NCI-H1694 (cell line): ENCODE measurements around the gene ABCC1.
"Not testable (repeated sequence)": the region's sequence is repeated elsewhere in the genome, so short reads cannot be mapped to it uniquely, and the experiment has no call there.

ENCODE experiments used
- DNase-seq: peaks from one replicate; lab custom pipeline; 2025; lab: John Stamatoyannopoulos, UW

The ABCC1 gene

DNA sequence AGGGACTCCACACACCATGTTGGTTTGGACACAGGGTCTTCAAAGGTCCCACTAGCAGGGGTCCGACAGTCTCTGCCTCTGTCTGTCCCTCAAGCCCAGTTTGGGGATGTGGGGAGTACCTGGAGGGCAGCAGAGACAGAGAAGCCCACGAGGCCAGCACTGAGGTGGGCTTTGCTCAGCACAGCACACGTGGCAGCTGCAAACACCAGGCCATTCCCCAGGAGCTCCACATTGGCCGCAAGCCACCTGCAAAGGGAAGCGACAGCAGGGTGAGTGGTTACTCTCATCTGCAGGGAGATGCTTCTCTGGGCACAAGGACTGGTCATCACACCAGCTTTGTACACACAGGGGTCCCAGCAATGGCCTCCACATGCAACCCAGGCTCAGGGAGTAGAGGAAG is 211.9 kb downstream of the ABCC1 start:
- DNase-seq = no peak

GRCh38 chr16:16161840-16162239 is 212.4 kb downstream of the ABCC1 start:
- DNase-seq = not testable (repeated sequence)

DNA sequence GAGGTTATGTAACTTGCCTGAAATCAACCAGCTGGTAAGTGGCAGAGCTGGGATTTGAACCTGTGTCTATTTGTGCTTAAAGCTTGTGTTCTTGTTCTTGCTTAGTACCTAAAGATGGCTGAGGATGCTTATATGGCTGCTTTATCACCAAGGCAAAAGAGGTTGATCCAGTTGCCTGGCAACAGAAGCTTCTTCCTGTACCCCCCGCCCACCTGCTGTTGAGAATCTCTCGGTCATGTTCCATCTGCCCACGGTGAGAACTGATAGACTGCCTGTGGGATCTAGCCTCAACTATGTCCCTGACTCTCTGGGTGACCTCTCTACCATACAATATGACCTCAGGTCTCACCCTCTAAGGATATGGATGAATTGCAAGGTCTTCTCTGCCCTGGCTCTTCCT is 213.2 kb downstream of the ABCC1 start:
- DNase-seq = no peak

DNA sequence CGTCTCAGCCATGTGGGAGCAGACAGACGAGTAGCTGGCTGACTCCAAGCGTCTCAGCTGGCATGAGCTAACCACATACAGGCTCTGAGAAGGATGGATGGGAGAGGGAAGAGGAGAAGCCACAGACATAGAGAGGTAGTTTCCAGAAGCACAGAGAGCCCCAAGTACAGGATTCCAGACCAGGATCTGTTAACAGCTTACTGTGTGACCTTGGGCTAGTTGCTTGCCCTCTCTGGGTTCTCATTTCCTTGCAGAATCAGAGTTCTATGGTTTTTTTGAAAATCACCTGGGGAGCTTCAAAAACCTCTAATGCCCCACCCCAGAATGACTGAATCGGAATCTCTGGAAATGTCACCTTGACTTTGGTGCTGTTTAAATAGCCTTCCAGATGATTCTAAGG is 213.7 kb downstream of the ABCC1 start:
- DNase-seq = no peak

- DNase-seq = no peak
Measured at GRCh38 chr16:16163571-16163970, 214.2 kb downstream of the ABCC1 start.

DNA sequence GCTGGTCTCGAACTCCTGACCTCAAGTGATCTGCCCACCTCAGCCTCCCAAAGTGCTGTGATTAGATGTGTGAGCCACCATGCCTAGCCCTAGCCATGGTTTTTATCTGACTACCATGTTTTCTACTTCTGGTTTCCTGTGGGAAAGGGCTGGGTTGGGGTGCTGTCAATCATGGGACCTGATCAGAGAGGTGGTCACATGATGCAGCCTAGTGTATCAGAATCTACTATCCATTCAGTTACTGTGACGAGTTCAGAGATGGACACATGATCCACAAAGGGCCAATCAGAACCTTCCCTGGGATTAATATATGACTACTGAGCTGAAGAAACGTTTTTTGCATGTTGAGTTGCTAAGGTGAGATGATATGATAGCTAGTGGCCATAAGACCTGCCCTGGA is 214.8 kb downstream of the ABCC1 start:
- DNase-seq = no peak

- DNase-seq = no peak
Measured at GRCh38 chr16:16166085-16166484, 216.7 kb downstream of the ABCC1 start.

- DNase-seq = no peak
Measured at GRCh38 chr16:16166949-16167348, 217.5 kb downstream of the ABCC1 start.

DNA sequence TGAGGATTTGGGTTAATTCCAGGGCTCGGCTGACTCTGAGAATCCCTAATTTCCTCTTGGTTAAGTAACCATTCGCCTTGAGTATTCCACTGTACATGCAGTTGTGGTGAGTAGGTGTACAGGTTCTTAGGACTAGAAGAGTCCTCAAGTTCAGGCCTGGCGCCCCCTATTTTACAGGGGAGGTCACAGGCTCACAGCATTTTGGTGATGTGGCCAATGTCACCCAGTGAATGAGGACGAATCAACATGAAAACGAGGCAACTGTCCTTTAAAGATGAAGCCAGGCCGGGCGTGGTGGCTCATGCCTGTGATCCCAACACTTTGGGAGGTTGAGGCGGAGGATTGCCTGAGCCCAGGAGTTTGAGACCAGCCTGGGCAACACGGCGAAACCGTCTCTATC is 218.5 kb downstream of the ABCC1 start:
- no peak for DNase-seq

DNA sequence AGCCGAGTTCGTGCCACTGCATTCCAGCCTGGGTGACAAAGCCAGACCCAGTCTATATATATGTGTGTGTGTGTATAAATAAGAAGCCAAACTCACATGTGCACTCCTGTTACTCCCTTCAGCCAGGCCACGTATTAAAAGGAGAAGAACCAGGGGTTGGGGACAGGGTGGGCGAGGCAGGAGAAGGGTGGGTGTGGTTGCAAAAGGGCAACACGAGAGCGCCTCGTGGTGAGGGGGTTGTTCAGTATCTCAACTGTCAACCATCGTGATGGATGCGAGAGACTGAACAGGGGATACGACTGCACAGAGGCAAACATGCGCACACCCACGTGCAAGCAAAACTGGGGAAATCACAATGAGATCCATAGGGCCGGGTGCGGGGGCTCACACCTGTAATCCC is 219.0 kb downstream of the ABCC1 start:
- DNase-seq = no peak

- no peak for DNase-seq
Measured at GRCh38 chr16:16169615-16170014, 220.2 kb downstream of the ABCC1 start.

GRCh38 chr16:16171332-16171919 is 222.0 kb downstream of the ABCC1 start:
- no peak for DNase-seq

GRCh38 chr16:16172991-16173390 is 223.6 kb downstream of the ABCC1 start:
- no peak for DNase-seq

DNA sequence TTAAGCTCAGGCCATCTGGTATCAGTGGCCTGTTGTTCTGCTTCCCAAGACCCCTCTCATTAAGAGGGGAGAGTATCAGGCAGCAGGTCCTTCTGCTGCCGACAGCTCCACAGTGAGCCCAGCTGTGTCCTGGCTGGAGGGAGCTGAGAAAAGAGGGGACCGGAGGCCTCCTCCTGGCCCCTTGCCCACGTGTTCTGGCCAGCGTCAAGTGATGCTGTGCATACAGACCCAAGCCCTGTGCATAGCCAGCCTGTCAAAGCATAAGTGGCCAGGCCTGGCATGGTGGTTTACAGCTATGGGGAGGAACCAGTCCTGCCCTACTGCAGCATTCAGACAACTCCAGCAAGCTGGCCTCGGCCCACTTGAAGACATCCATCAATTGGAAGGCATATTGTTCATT is 225.9 kb downstream of the ABCC1 start:
- no peak for DNase-seq

- DNase-seq = no peak
Measured at GRCh38 chr16:16176328-16176727, 226.9 kb downstream of the ABCC1 start.

DNA sequence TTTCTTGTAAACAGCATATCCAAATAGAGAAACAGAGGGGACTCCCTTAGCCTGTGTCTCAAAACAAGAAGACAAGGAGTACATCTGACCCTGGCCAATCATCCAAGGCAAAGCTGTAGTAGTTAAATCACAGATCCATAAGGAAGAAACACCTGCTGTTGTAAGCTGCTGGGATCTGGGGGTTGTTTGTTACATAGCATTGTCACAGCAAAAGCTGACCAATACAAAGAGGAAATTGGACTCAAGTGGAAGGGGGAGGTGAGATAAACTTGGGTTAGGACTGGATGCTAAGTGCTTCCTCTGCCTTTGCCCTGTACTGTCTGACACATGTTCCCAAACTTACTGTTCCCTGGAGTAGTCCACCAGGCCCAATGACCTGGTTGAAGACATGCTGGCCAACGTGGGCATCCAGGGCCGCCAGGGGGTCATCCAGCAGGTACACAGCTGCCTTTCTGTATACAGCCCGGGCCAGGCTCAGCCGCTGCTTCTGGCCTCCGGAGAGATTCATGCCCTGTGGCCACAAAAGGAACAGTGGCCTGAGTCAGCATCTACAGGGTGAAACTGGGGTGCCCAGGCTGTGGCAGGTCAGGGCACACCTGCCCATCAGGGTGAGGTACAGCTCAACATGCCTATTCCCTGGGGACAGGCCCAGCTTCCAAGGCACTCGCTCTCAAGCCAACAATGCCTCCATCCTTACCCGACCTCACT is 229.2 kb downstream of the ABCC1 start:
- DNase-seq = no peak

DNA sequence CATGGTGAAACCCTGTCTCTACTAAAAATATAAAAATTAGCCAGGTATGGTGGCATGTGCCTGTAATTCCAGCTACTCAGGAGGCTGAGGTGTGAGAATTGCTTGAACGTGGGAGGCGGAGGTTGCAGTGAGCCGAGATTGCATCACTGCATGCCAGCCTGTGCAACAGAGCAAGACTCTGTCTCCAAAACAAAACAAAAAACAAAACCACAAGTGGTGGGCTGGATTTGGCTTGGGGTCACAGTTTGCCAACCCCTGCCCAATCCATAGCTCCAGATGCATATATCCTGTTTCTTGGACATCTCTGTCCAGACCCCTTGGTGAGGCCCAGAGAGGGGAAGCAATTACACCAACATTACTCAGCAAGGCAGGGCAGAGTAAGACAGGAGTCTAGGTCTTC is 232.3 kb downstream of the ABCC1 start:
- not testable (repeated sequence) for DNase-seq

GRCh38 chr16:16182918-16183317 is 233.5 kb downstream of the ABCC1 start:
- no peak for DNase-seq

DNA sequence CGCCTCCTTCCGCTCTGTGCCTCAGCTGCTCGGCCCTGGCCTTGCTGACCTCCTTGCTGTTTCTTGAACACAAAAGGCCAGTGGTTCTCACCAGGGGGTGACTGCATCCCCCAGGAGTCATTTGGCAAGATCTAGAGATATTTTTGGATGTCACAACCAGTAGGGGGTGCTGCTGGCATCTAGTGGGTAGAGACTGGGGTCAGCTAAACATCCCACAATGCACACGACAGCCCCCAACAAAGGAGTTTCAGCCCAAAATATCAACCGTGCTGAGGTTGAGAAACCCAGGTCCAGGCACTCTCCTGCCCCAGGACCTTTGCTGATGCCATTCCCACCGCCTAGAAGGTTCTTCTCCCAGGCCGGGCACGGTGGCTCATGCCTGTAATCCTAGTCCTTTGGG is 234.1 kb downstream of the ABCC1 start:
- no peak for DNase-seq

DNA sequence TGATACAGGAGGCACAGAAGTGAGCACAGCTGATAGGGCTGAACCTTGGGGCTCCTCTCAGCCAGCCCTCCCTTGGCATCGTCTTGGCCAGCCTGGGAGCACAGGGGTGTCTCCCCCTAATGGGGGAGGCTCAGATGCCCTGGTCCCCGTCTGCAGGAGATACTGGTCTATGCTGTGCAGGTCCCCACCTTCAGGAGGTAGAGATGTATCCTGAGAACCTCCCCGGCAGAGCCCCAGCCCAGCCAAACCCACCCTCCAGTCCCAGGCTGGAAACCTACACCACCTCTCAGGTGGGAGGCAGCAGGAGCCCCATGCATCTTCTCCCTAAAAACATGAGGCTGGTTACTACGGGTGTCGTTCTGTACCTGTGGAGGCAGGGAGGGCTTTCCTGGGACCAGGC is 235.2 kb downstream of the ABCC1 start:
- no peak for DNase-seq

DNA sequence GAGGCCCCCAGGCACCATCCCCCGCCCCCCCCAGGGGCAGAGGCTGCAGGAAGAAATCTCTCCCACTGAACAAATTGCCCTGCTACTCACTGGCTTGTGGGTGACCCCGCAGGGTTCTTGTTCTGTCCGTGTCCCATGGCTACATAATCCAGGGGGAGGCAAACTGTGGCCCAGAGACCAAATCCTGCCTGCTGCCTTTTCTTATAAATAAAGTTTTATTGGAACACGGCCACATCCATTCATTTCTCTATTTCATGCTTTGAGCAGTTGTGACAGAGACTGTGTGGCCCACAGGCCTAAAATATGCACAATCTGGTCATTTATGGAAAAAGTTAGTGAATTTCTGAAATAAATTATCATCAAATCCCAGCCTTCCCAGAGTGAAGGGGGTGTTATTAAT is 235.7 kb downstream of the ABCC1 start:
- DNase-seq = no peak

DNA sequence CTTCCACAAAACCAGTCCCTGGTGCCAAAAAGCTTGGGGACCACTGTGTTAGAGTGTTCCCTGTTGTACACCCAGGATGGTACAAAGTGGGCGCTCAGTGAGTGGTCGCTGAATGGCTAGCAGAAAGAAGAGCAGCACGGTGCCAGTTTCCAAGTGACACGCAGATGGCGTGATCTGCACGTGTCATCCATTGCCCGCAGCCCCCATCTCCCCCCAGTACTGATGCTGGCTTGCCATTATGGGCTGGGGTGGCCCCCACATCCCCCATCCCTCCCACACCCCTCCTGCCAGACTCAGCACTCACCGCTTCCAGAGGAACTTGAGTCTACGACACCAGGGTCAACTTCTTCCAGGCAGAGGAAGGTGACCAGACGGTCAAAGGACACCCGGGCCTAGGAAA is 237.4 kb downstream of the ABCC1 start:
- no peak for DNase-seq

DNA sequence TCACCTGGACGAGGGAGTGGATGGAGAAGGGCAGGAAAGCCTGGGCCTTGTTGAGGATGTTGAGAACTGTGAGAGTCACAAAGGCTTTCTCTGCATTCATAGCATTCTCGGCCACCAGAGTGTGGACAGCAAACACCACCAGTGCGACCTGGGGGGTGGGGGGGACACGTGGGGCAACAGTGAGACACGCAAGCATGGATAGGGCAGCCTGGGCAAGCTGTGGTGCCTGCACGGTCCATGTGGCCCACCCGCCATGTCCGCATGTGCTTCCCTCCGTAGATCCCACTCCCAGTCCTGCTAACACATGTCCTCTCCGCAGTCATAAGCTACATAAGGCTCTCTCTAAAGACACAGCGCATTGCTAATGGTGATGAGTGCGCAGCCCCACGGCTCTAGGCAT is 239.4 kb downstream of the ABCC1 start:
- no peak for DNase-seq

DNA sequence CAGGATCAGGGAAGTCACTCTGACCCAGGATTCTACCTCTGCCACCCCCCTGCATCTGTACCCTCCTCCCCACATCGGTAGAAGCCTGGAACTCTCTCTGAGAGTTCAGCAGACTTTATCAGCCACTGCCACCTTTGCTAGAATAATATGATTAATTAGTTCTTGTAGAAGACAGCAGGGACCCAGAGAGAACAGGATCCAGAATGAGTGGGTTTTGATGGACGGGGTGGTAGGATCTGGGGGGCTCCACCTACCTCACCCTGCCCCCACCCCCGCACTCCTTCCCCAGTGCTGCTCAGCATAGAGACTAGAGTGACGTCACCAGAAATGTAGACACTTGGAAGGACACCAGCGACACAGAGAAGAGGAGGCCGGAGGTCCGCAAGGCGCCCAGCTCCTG is 240.4 kb downstream of the ABCC1 start:
- no peak for DNase-seq
